GM21619 (cell line): ENCODE results near the gene ZBTB20.
"Not testable (repeated sequence)": the region's sequence is repeated elsewhere in the genome, so short reads cannot be mapped to it uniquely, and the experiment has no call there.

ENCODE experiments used
- ATAC-seq: cut with Tn5 transposase; IDR thresholded peaks from one replicate; pipeline ENCODE4 v1.9.1; 2021; ENCODE audit not compliant: unreplicated experiment

The ZBTB20 gene

GRCh38 chr3:114687151-114687550, 459.9 kb downstream of the ZBTB20 start:
- ATAC-seq: no peak

GRCh38 chr3:114686621-114687020, 460.5 kb downstream of the ZBTB20 start:
- ATAC-seq: no peak

- ATAC-seq: no peak
Measured at GRCh38 chr3:114685161-114685560, 461.9 kb downstream of the ZBTB20 start.

GRCh38 chr3:114680299-114680698, 466.8 kb downstream of the ZBTB20 start:
- ATAC-seq: no peak

- ATAC-seq: not testable (repeated sequence)
Measured at GRCh38 chr3:114679773-114680172, 467.3 kb downstream of the ZBTB20 start.

- ATAC-seq: no peak
Measured at GRCh38 chr3:114675104-114675503, 472.0 kb downstream of the ZBTB20 start.

- ATAC-seq: no peak
Measured at GRCh38 chr3:114674036-114674435, 473.1 kb downstream of the ZBTB20 start.

- ATAC-seq: no peak
Measured at GRCh38 chr3:114673481-114673880, 473.6 kb downstream of the ZBTB20 start.

- ATAC-seq: no peak
Measured at GRCh38 chr3:114672692-114673447, 474.2 kb downstream of the ZBTB20 start.

GRCh38 chr3:114671741-114672510, 475.2 kb downstream of the ZBTB20 start:
- ATAC-seq: no peak

GRCh38 chr3:114669614-114670013, 477.5 kb downstream of the ZBTB20 start:
- ATAC-seq: no peak

GRCh38 chr3:114668099-114668498, 479.0 kb downstream of the ZBTB20 start:
- ATAC-seq: no peak

- ATAC-seq: no peak
Measured at GRCh38 chr3:114666623-114667022, 480.5 kb downstream of the ZBTB20 start.

- ATAC-seq: no peak
Measured at GRCh38 chr3:114664006-114664405, 483.1 kb downstream of the ZBTB20 start.

GRCh38 chr3:114660808-114661207, 486.3 kb downstream of the ZBTB20 start:
- no peak for ATAC-seq

- no peak for ATAC-seq
Measured at GRCh38 chr3:114660124-114660523, 487.0 kb downstream of the ZBTB20 start.

GRCh38 chr3:114659109-114660061, 487.7 kb downstream of the ZBTB20 start:
- no peak for ATAC-seq

GRCh38 chr3:114651555-114651954, 495.5 kb downstream of the ZBTB20 start:
- no peak for ATAC-seq

GRCh38 chr3:114650808-114651207, 496.3 kb downstream of the ZBTB20 start:
- no peak for ATAC-seq

- no peak for ATAC-seq
Measured at GRCh38 chr3:114649331-114649730, 497.8 kb downstream of the ZBTB20 start.

GRCh38 chr3:114646526-114646925, 500.6 kb downstream of the ZBTB20 start:
- ATAC-seq: no peak
